SK-N-MC (cell line): ENCODE data around the gene CRMP1.

Experiments used
- EZH2 ChIP-seq: fragments of 200-600 bp; sonication (generic); IDR thresholded peaks from one replicate; pipeline ENCODE4 v1.6.1; 2017; ENCODE audit warnings: antibody characterized with exemption
- FOXP2 ChIP-seq: optimal IDR thresholded peaks from 2 replicates; pipeline ENCODE3; 2011; ENCODE audit warnings: mild to moderate bottlenecking, moderate library complexity; ENCODE audit not compliant: insufficient read depth; ENCODE audit errors: extremely low read length, control extremely low read depth
- POLR2AphosphoS5 ChIP-seq: IDR thresholded peaks from 2 replicates; pipeline ENCODE4 v1.6.1; 2012; ENCODE audit warnings: mild to moderate bottlenecking, low read depth, low read length, borderline replicate concordance

- no peak for TF ChIP-seq EZH2
- no peak for TF ChIP-seq POLR2AphosphoS5
- no peak for TF ChIP-seq FOXP2
Measured at GRCh38 chr4:5899881-5900280, 7.0 kb upstream of the CRMP1 start.
